GM21737 (cell line): Measurements from ENCODE around the gene PPAN.

Experiments
- ATAC-seq: cut with Tn5 transposase; IDR thresholded peaks from one replicate; pipeline ENCODE4 v1.9.1; 2021; ENCODE audit warnings: mild to moderate bottlenecking, moderate library complexity; ENCODE audit not compliant: unreplicated experiment

PPAN gene

GRCh38 chr19:10091895-10092641 lies 14.1 kb upstream of the PPAN start:
- ATAC-seq, result no peak

GRCh38 chr19:10092648-10093294 lies 13.4 kb upstream of the PPAN start:
- ATAC-seq, result no peak

- ATAC-seq, result no peak
Measured at GRCh38 chr19:10093295-10094186, 12.6 kb upstream of the PPAN start.

- ATAC-seq, result no peak
Measured at GRCh38 chr19:10095622-10095947, 10.6 kb upstream of the PPAN start.

GRCh38 chr19:10095948-10096614 lies 10.1 kb upstream of the PPAN start:
- peak; percentile 67 for ATAC-seq

- ATAC-seq, result peak; percentile 2
Measured at GRCh38 chr19:10096615-10096963, 9.6 kb upstream of the PPAN start.

GRCh38 chr19:10100163-10100785 lies 5.9 kb upstream of the PPAN start:
- ATAC-seq, result no peak

- ATAC-seq, result peak; percentile 33
Measured at GRCh38 chr19:10102787-10103236, 3.4 kb upstream of the PPAN start.

- ATAC-seq, result no peak
Measured at GRCh38 chr19:10104130-10104513, 2.0 kb upstream of the PPAN start.

GRCh38 chr19:10104665-10105508 lies 1.3 kb upstream of the PPAN start:
- peak; percentile 37 for ATAC-seq

GRCh38 chr19:10105509-10106099 lies 558 bp upstream of the PPAN start:
- ATAC-seq, result peak; percentile 23

GRCh38 chr19:10107254-10107653 lies 1.1 kb downstream of the PPAN start:
- no peak for ATAC-seq

- no peak for ATAC-seq
Measured at GRCh38 chr19:10107817-10108367, 1.7 kb downstream of the PPAN start.

GRCh38 chr19:10109528-10109927 lies 3.4 kb downstream of the PPAN start:
- no peak for ATAC-seq

GRCh38 chr19:10110076-10110971 lies 4.2 kb downstream of the PPAN start:
- ATAC-seq, result no peak

- no peak for ATAC-seq
Measured at GRCh38 chr19:10110972-10111317, 4.8 kb downstream of the PPAN start.

GRCh38 chr19:10111405-10111811 lies 5.2 kb downstream of the PPAN start, which contains the start of gene P2RY11:
P2RY11 (plus strand) TSS chr19:10111693; CDS start chr19:10111722, 29 bp downstream.
- ATAC-seq, result no peak
